Stimulated activated CD4-positive, alpha-beta T cell treated with anti-CD3 and anti-CD28 coated beads, TNF-alpha, amount 100 ng/mL, for 24 hours (primary cell): ENCODE measurements around the gene TMEM184A.

Experiments used
- DNase-seq, 3 experiments: peaks; one replicate each; pipeline ENCODE4 v3.0.0-alpha.2; 2020; ENCODE audit warnings: low read depth in 3 of 3

TMEM184A gene

DNA sequence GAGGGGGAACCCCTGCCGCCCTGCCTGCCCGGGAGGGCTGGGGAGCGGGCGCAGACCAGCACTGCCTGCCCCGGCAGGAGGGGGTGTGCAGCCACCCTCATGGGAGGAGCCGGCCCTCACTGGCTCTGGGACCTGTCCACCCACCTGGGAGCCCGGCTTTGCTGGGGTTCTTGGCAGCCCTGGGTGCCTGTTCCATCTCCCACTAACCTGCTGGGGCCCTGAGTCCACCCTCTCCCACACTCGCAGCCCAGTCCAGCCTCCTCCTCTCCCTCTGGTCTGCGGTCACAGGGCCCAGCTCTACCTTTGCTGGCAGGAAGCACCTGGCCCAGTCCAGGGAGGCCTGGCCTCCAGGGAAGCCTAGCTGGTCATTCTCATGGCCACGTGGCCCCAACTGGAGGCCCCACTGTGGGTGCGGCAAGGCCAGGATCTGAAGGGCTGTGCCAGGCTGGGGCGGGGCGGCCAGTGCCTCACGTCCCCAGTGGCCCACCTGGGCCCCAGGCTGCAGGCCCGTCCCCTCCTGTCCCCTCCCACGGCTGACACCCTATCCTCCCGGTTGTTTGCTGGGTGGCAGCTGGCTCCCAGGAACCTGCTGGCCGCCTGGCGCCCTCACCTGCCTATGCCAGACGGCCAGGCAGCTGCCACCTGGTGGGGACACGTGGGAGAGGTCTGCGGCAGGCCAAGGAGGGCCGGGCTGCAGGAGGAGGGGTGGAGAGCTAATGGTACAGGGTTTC lies at the start of gene TMEM184A:
Gene TMEM184A (minus strand): TSS at position 393 of the 731 bp plus-strand sequence. CDS start 721 bp downstream, outside the sequence.
- DNase-seq, result peak in 1 of 3 experiments; percentile 46

DNA sequence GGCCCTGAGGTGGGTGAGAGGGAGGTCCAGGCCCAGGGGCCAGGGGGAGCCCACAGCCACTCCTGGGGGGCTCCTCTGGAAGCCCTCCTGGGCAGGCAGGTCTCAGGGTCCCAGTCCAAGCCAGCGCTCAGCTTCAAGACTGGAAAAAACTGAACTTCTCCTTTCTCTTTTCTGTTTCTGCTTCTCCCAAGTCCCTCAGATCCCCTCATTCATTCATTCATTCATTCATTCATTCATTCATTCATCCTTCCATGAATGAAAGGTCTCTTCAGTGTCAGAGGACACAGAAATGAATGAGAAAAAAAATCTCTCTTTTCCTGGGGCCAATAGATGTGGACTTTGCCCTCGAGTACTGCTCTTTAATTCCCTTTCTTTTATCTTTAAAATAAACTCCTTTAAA lies 48.4 kb upstream of the TMEM184A start:
- no peak for DNase-seq

DNA sequence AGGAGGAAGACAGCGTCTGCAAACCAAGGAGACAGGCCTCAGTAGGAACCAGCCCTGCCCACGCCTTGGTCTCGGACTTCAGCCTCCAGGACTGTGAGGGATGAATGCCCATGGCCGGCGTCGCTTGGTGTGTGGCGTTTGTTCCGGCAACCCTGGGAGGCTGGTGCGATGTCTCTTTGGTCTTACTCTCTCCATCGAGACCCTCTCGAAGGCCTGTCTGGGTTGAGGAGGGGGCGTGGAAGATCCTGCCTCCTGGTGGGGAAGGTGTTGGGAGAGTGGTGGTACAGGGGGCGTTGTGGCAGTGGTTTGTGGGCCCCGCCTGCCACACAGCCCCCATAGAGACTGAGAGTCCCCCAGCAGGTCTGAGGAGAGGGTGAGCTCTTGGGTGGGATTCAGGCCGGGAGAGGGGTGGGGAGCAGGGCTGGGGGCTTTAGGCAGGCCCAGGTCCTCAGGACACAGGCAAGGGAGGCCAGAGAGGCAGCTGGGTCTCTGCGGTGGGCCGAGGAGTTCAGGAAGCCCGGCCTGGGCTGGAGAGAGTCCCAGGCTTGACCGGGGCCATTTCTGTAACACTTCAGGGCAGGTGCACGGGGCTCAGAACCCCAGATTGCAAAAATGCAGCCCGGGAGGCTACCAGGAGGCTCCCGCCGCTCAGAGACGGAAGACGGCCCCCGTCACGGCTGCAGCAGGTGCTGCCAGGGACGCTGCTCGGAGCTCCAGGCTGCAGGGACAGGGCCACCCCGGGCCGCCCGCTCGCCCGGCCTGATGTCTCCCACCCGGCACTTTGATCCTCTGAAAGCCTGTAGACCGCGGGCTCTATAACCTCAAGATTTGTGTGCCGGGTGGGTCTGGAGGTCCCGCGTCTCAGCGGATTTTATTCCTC lies 47.6 kb upstream of the TMEM184A start:
- no peak for DNase-seq

DNA sequence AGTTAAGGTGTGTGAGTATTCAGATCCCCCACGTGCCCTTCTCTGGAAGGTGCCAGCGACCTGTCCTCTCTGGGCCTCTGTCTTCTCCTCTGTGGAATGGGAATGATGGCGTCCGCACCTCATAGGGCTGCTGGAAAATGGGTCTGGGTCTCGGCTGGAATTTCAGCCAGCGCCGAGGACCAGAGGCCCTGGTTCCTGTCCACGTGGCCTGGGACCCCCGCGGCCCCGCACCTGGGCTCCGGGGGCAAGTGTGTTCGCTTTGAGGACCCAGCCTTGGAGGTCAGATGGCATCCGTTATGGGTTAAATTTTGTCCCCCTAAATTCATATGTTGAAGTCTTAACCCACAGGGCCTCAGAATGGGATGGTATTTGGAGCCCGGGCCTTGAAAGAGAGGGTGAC lies 46.4 kb upstream of the TMEM184A start:
- DNase-seq, result no peak

DNA sequence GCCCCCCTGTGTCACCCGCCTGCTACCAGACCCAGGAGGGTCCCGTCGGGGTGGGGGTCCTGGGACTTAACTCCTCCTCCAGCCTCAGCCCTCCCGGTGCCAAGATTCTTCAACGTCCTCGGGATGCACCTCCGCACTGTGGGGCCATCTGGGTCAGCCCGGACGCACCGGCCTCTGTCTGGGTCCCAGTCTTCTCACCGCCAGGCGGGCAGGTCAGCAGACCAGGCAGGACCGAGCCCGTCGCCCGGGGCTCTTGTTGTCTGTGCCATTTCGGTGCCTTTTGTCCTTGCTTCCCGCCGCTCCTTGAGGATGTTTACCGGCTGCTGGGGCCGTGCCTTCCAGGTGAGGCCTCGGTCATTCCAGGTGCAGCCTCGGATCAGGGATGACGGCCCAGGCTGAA lies 46.0 kb upstream of the TMEM184A start:
- no peak for DNase-seq

DNA sequence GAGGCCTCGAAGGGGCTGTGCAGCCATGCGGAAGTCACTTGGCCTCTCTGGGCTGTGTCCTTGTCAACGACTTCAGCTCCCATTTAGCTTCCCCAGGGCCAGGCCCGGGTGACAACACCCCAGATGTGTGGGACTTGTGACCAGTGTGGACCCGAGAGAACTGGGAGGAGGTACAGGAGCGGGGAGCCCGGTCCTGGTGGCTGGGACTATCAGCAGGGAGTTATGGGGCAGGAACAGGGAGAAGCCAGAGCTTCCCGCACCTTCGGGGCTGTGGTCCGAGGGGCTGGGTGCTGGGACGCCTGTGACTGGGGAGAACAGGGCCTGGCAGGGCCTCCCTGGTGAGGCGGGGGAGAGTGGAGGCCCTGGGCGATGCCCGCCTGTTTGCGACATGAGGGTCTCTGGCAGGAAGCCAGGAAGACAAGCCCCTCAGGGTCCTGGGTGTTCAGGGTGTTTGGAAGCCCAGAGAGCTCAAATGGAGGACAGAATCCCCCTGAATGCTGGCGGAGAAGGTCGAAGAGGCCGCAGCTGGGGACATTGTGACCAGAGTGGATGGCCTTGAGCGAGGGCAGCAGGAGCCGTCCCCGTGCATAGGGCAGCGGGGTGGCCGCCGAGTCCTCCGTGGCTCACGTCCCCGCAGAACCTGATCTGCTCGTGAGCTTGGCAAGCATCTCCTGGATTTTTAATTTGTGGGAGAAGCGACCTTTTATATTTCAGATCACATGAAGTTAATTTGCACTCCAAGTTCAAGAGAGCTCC lies 43.8 kb upstream of the TMEM184A start:
- no peak for DNase-seq

DNA sequence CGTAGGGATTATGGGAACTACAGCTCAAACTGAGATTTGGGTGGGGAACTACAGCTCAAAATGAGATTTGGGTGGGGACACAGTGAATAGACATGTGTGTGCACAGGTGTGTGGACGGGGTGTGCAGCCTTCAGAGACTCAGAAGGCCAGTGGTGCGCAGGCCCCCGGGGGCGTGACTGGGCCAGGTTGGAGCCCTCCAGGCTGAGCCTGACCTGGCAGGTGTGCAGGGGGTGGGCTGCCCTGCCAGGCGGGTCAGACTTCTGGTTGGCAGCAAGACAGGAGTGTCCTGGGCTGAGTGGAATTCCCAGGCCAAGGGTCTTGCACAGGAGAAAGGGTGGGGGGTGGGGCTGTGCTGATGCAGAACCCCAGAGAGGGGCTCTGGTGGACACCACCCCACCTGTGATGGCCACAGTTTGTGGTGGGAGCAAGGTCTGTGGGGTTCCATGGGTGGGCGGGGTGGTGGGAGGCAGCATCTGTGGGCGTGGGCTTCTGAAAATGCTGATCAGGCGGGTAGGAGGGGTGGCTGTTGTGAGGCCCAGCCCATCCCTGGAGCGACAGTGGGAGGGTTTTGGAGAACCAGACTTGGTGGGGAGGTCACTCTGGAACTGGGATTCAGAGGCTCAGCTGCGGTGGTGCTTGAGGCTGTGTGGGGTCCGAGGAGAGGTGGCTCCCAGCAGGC lies 43.1 kb upstream of the TMEM184A start:
- DNase-seq, result no peak

DNA sequence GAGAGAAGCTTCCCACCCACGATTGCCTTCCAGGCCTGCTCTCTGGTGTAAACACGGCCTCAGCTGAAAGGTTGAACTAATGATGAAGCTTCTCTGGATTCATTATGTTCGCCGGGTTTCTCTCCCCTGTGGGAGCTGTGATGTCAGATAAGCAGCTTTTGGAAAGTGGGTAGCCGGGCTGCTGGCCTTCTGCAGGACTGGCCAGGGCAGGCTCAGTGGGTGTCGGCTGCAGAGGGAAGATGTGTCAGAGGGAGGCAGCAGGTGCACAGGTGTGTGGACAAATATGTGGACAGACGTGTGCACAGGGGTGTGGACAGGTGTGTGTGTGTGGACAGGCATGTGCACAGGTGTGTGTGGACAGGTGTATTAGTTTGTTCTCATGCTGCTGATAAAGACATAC lies 42.3 kb upstream of the TMEM184A start:
- no peak for DNase-seq

DNA sequence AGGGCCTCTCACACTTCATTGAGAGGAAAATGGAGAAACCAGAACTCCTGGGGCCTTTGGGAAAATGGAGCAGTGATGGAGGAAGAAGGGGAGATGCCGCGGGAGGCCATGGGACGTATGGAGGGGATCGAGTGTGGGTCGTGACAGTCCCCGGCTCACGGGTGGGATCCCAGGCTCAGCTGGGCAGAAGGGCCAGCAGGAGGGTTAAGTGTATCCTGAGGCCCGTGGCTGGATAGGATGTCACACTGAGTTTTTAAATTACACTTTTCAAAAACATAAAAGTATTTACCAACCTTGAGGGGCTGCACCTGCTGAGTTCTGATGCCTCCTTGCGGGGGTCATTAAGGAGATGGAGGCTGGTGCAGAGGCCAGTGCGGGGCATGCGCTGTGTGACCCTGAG lies 41.8 kb upstream of the TMEM184A start:
- DNase-seq, result no peak

DNA sequence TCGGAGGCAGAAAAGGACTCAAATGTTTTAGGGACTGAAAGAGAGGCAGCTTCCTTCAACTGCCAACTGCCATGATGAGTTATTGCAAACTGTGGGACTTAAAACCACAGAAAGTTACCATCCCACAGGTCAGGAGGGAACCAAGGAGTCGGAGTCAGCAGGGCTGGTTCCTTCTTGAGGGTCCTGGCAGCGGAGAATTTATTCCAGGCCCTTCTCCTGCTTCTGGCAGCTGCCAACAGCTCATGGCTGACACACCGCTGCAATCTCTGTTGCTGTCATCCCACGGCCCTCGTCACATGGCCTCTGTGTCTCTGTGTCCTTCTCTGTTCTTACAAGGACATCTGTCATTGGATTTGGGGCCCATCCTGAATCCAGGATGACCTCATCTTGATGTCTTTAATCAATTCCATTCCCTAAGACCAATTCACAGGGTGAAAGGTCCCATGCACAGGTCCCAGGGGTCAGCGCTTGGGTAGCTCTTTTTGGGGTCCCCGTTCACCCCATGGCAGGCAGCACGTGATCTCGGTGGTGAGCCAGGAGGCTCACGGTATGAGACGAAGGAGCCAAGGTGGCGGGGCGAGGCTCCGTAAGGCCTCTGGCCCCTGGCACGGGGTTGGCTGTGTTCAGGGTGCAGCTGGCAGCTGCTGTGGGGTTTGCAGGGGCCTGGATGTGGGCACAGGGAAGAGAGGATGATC lies 41.2 kb upstream of the TMEM184A start:
- DNase-seq, result no peak

DNA sequence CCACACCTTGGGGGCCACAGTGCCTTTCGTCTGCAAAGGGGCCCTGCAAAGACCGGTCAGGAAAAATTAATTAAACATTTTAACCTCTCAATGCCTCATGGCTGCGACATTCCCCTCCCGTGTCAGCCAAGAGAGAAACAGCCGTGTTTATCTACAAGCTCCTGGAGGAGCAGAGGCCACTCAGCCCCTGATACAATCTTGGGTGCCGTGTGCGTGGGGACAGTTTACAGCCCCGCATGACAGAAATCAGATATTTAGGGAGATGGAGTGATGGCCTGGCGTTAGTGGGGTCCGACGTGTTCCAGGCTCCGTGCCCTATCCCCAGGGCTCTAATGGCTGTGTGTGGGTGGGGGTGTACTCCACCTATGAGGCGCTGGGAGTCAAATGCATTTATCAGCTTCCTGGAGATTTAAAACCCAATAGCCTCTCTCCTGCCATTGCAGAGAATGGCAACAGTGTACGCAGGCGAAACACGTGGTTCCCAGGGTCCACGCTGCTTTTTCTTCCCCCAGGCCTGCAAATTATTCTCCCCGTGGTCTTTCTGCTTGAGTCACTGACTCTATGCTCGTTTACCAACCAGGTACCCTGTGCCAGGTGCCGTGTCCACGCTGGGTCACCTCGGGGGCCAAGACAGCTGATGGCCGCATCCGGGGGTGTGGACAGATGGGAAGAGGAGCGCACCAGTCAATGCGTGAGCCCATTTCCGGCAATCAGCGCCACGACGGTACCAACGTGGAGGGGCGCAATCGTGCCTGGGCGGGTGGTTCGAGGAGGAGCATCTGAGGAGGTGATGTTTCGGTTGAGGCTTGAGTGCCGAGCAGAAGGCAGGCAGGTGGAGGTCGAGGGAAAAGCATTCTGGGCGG lies 40.4 kb upstream of the TMEM184A start:
- DNase-seq, result no peak

DNA sequence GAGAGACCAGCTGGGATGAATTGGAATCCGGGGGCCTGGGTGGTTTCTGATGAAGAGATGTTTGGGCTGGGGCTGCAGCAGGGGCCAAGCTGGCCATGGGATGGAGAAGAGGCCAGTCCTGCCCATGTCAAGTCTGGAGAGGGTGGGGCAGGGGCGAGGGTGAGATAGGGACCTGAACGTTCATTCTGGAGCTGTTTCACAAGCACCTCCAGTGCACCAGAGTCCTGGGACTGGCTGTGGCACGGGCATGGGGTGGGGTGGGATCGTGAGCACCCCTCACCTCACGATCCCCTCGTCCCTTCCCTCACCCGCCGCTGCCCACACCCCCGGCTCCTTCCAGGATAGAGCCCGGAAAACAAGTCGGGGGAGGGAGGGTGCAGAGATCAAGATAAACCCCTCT lies 39.6 kb upstream of the TMEM184A start:
- DNase-seq, result no peak

DNA sequence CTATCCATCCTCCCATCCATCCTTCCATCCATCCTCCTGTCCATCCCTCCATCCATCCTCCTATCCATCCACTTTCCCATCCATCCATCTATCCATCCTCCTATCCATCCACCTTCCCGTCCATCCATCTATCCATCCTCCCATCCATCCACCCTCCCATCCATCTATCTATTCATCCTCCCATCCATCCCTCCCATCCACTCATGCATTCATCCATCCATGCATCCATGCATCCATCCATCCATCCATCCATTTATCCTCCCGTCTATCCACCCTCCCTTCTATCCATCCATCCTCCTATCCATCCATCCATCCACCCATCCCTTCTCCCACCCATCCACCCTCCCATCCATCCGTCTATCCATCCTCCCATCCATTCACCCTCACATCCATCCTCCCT lies 39.0 kb upstream of the TMEM184A start:
- DNase-seq, result no peak

DNA sequence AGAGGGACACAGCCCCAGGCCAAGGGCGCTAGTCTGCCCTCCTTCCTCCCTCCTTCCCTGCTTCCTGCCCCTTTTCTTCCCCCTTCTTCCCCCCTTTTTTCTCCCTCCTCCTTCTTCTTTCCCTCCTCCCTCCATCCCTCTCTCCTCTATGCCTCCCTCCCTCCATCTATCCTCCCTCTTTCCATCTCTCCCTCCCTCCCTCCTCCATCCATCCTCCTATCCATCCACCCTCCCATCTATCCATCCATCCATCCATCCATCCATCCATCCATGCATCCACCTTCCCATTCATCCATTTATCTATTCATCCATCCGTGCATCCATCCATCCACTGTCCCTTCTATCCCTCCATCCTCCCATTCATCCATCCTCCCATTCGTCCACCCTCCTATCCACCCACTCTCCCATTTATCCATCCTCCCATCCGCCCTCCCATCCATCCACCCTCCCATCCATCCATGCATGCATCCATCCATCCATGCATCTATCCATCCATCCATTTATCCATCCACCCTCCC lies 38.0 kb upstream of the TMEM184A start:
- no peak for DNase-seq

DNA sequence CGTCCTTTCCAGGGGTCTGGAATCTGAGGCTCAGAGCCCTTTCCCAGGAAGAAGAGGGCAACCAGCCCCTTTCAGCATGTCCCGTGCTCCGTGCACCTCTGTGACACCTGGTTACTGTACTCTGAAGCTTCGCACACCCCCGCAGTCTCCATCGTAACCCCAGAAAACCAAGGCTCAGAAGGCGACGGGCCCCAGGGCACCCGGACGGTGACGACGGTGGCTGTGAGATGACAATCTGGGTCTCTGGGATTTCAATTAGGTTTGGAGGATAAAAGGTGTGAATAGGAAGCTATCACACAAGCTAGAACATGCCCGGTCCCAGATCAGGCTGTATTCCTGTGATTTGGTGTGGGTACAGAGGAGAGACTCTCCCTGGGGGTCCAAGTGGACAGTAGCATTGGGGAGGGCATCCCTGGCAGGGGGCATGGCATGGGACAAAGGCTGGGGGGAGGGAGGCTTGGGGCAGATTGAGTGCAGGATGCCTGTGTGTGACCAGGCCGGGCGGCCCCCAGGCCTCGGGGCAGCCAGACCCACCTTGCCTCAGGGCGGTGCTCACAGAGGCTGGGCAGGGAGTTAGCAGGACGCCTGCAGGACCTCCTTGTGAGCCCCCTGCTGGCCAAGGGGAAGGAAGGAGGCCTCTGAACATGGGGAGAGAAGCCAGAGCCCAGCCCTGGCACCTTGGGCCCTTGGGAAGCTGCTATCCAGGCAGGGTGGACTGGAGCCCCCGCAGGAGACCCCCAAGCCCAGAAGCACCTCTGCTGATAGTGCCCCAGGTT lies 37.3 kb upstream of the TMEM184A start:
- DNase-seq, result peak in 1 of 3 experiments; percentile 11

DNA sequence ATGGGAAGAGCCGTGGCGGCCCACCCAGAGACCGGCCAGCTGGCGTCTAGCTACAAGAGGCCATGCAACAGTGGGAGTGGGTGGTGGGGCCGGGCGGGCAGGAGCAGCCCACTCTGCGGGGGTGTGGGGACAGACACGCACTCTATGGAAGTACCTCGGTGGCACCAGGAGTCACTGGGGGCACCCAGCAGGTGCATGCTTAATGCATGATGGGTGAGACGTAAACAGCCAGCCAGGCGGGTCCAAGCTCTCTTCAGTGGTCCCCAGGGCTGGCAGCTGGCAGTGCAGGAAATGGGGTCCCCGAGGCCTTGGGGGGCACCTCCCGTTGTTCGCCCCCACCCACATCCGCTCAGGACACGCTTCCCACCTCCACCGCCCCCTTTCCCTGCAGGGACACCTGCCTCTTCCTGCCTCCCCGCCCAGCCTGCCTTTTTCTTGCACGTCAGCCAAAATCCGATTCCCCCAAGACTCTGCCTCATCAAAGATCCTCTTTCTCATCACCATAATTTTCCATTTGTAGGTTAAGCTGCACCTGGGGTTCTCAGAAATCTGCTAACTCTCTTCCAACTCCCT lies 36.4 kb upstream of the TMEM184A start:
- peak in 1 of 3 experiments; percentile 5 for DNase-seq

DNA sequence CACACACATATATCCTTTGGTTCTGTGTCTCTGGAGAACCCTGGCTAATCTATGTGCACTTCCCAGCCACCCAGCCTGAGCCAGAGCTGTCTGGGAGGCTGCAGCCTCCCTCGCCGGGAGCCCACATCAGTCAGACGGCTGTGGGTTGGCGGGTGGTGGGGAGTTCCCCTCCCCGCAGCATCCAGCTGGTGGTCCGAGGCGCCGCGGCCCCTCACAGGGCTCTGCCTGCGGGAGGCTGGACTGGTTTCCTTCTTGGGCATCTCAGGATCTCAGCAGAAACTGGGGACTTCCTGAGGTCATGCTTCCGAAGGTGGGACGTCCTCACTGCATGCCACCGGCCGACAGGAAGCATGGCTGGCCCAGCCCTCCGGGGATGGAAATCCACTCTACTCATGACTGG lies 35.9 kb upstream of the TMEM184A start:
- peak in 1 of 3 experiments; percentile 5 for DNase-seq

DNA sequence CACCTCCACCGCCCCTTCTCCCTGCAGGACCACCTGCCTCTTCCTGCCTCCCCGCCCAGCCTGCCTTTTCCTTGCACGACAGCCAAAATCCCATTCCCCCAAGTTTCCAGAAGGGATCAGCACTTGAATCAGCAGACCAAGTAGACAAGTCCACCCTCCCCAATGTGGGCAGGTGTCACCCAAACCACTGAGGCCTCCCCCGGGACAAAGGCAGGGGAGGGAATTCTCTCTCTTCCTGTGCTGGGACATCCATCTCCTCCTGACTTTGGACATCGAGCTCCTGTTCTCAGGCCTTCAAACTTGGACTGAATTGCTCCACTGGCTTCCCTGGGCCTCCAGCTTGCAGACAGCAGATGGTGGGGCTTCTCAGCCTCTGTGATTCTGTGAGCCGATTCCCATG lies 35.4 kb upstream of the TMEM184A start:
- no peak for DNase-seq

DNA sequence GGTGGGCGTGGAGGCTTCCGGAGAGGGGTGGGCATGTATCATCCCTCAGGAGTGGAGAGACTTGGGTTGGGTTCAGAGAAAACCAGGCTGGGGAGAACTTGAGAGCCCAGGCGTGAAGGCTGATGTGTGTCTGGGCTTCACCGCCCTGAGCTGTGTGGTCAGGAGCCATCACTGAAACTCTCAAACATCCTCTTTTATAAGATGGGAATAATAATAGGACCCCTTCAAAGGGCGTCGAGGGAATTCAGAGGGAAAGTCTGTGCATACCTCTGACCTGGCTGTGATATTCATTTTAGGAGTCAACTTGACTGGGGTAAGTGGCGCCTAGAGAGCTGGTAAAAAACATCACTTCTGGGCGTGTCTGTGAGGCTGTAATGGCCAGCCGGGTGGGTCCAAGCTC lies 34.9 kb upstream of the TMEM184A start:
- DNase-seq, result no peak
